ENCODE data around the gene ANKRD13C.
"Not testable (repeated sequence)": the region's sequence is repeated elsewhere in the genome, so short reads cannot be mapped to it uniquely, and the experiment has no call there.

Gene ANKRD13C

GRCh38 chr1:70355920-70356319, 1.4 kb upstream of the ANKRD13C start:
- DNase-seq = no peak

GRCh38 chr1:70355111-70355407, 537 bp upstream of the ANKRD13C start:
- no peak for DNase-seq

GRCh38 chr1:70353601-70354331, 756 bp downstream of the ANKRD13C start:
- peak; percentile 58 for DNase-seq

- DNase-seq = no peak
Observed at GRCh38 chr1:70353044-70353443, 1.5 kb downstream of the ANKRD13C start.

GRCh38 chr1:70349799-70350198, 4.7 kb downstream of the ANKRD13C start:
- DNase-seq = not testable (repeated sequence)

- no peak for DNase-seq
Observed at GRCh38 chr1:70348399-70349165, 5.9 kb downstream of the ANKRD13C start.

GRCh38 chr1:70339644-70340043, 14.9 kb downstream of the ANKRD13C start:
- not testable (repeated sequence) for DNase-seq

- no peak for DNase-seq
Observed at GRCh38 chr1:70336050-70336449, 18.5 kb downstream of the ANKRD13C start.

GRCh38 chr1:70334436-70334835, 20.1 kb downstream of the ANKRD13C start:
- DNase-seq = no peak

- no peak for DNase-seq
Observed at GRCh38 chr1:70333245-70333644, 21.3 kb downstream of the ANKRD13C start.

- DNase-seq = no peak
Observed at GRCh38 chr1:70331962-70332361, 22.6 kb downstream of the ANKRD13C start.

GRCh38 chr1:70327306-70328076, 27.0 kb downstream of the ANKRD13C start:
- no peak for DNase-seq

GRCh38 chr1:70324683-70325082, 29.8 kb downstream of the ANKRD13C start:
- peak; percentile 56 for DNase-seq

GRCh38 chr1:70319750-70320149, 34.8 kb downstream of the ANKRD13C start:
- no peak for DNase-seq

GRCh38 chr1:70318191-70318590, 36.3 kb downstream of the ANKRD13C start:
- DNase-seq = no peak

GRCh38 chr1:70317087-70317486, 37.4 kb downstream of the ANKRD13C start:
- no peak for DNase-seq

GRCh38 chr1:70315782-70316181, 38.7 kb downstream of the ANKRD13C start:
- no peak for DNase-seq

GRCh38 chr1:70314706-70315304, 39.7 kb downstream of the ANKRD13C start:
- no peak for DNase-seq

GRCh38 chr1:70311369-70311768, 43.2 kb downstream of the ANKRD13C start:
- no peak for DNase-seq

GRCh38 chr1:70299472-70299871, 55.0 kb downstream of the ANKRD13C start:
- no peak for DNase-seq

- DNase-seq = no peak
Observed at GRCh38 chr1:70295749-70296148, 58.8 kb downstream of the ANKRD13C start.

GRCh38 chr1:70293186-70293843, 61.2 kb downstream of the ANKRD13C start:
- no peak for DNase-seq

GRCh38 chr1:70290218-70290617, 64.3 kb downstream of the ANKRD13C start:
- DNase-seq = no peak

Measured in OCI-M1 (cell line).